Fibroblast of skin of abdomen (primary cell): ENCODE results near the gene ARHGEF25.
"Not testable (repeated sequence)": the region's sequence is repeated elsewhere in the genome, so short reads cannot be mapped to it uniquely, and the experiment has no call there.

Experiments
- DNase-seq: peaks from one replicate; pipeline ENCODE4 v3.0.0-alpha.2; 2013

ARHGEF25 gene

GRCh38 chr12:57638096-57638495 lies 26.9 kb downstream of the ARHGEF25 start:
- no peak for DNase-seq

- no peak for DNase-seq
Observed at GRCh38 chr12:57640175-57641042, 29.2 kb downstream of the ARHGEF25 start.

GRCh38 chr12:57641699-57642442 lies 30.6 kb downstream of the ARHGEF25 start:
- no peak for DNase-seq

GRCh38 chr12:57645990-57646658 lies 34.9 kb downstream of the ARHGEF25 start:
- not testable (repeated sequence) for DNase-seq

- not testable (repeated sequence) for DNase-seq
Observed at GRCh38 chr12:57646659-57647049, 35.4 kb downstream of the ARHGEF25 start.

- no peak for DNase-seq
Observed at GRCh38 chr12:57654042-57654441, 42.8 kb downstream of the ARHGEF25 start.

- DNase-seq: no peak
Observed at GRCh38 chr12:57655541-57656240, 44.5 kb downstream of the ARHGEF25 start.

- DNase-seq: not testable (repeated sequence)
Observed at GRCh38 chr12:57656408-57656807, 45.2 kb downstream of the ARHGEF25 start.

- DNase-seq: no peak
Observed at GRCh38 chr12:57657744-57658143, 46.5 kb downstream of the ARHGEF25 start.

GRCh38 chr12:57658890-57659289 lies 47.7 kb downstream of the ARHGEF25 start:
- DNase-seq: no peak

GRCh38 chr12:57661376-57661775 lies 50.1 kb downstream of the ARHGEF25 start:
- no peak for DNase-seq

GRCh38 chr12:57665066-57665820 lies 54.0 kb downstream of the ARHGEF25 start:
- DNase-seq: not testable (repeated sequence)
